Fibroblast of skin of back (primary cell): Measurements from ENCODE around the gene GIMAP1.

Experiments used
- DNase-seq: peaks from one replicate; pipeline ENCODE4 v3.0.0-alpha.2; 2013

The GIMAP1 gene

GRCh38 chr7:150722431-150722931 is 6.1 kb downstream of the GIMAP1 start:
- DNase-seq, result no peak

GRCh38 chr7:150723467-150723866 is 7.1 kb downstream of the GIMAP1 start:
- no peak for DNase-seq

GRCh38 chr7:150727381-150727780 is 11.0 kb downstream of the GIMAP1 start:
- DNase-seq, result no peak

- no peak for DNase-seq
Measured at GRCh38 chr7:150728011-150728410, 11.6 kb downstream of the GIMAP1 start.

GRCh38 chr7:150728609-150729008 is 12.2 kb downstream of the GIMAP1 start:
- DNase-seq, result no peak

GRCh38 chr7:150731916-150732315 is 15.5 kb downstream of the GIMAP1 start:
- no peak for DNase-seq

GRCh38 chr7:150732786-150733481 is 16.5 kb downstream of the GIMAP1 start:
- DNase-seq, result no peak

GRCh38 chr7:150733482-150734095 is 17.2 kb downstream of the GIMAP1 start:
- DNase-seq, result no peak

- no peak for DNase-seq
Measured at GRCh38 chr7:150734254-150734653, 17.8 kb downstream of the GIMAP1 start.

- no peak for DNase-seq
Measured at GRCh38 chr7:150735596-150736358, 19.4 kb downstream of the GIMAP1 start.

- no peak for DNase-seq
Measured at GRCh38 chr7:150736864-150737263, 20.5 kb downstream of the GIMAP1 start.

- DNase-seq, result no peak
Measured at GRCh38 chr7:150737265-150738055, 21.0 kb downstream of the GIMAP1 start, which contains the start of gene GIMAP5. GIMAP5 (plus strand) TSS chr7:150737418; CDS start chr7:150740885, 3,467 bp downstream.

- no peak for DNase-seq
Measured at GRCh38 chr7:150738092-150738491, 21.7 kb downstream of the GIMAP1 start.

GRCh38 chr7:150738591-150739001 is 22.2 kb downstream of the GIMAP1 start:
- peak; percentile 15 for DNase-seq

- DNase-seq, result no peak
Measured at GRCh38 chr7:150739033-150739432, 22.6 kb downstream of the GIMAP1 start.

GRCh38 chr7:150740053-150740452 is 23.6 kb downstream of the GIMAP1 start:
- DNase-seq, result no peak

GRCh38 chr7:150742286-150742968 is 26.0 kb downstream of the GIMAP1 start:
- DNase-seq, result no peak

- no peak for DNase-seq
Measured at GRCh38 chr7:150744041-150744656, 27.7 kb downstream of the GIMAP1 start.

GRCh38 chr7:150745086-150745485 is 28.7 kb downstream of the GIMAP1 start:
- no peak for DNase-seq

- DNase-seq, result no peak
Measured at GRCh38 chr7:150745876-150746275, 29.5 kb downstream of the GIMAP1 start.

GRCh38 chr7:150746921-150747320 is 30.5 kb downstream of the GIMAP1 start:
- no peak for DNase-seq
